NK-92 (cell line): Measurements from ENCODE around the gene FSD1L.

ENCODE experiments used
- DNase-seq: peaks from one replicate; lab custom pipeline; 2025; ENCODE audit not compliant: unreplicated experiment; lab: John Stamatoyannopoulos, UW

FSD1L gene

DNA sequence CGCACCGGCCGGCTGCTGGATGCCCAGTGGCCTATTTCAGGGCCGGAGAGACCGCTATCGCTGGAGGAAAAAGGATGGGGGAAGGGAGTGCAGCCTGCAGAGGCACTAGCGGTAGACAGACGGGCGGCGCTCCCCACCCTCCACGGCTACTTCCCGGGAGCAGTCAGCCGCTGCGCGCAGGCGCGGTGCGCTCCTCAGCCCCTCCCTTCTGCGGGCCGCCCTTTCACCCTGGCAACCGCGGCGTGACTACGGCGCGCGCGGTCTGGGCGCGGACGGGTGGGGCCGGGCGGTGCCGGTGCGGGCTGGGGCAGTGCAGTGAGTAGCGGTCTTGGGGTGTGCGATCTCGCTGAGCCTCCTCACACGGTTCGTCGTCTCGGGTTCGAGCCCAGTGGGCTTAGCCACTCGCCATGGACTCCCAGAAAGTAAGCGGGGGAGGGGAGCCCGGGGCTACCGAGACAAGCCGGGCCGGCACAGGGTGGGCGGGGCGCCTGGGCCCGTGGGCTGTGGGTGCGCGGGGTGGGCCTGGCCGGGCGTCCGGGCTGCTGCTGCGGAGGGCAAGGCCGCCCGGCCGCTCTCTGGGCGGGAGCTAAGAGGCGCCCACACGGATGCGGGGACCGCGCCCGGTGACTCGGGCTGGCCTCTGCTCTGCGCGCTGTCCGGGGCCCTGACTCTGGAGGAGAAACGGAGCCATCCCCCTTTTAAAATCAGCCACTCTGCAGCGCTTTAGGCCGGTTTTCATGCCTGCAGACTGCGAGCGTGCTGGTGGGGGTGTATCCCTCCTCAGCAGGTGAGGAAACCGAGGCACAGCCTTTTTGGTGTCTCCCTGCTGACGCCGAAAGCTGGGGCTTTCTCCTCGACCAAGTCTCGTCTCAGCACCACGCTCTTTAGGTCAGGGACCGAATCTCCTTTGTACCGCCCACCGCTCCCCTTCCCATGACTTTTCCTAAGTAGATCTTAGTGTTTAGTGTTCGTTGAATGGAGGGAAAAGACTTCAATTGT is at the start of gene FSD1L:
FSD1L (plus strand) TSS at position 221 of the 999 bp plus-strand sequence; CDS start at position 408, 187 bp downstream.
- no peak for DNase-seq

GRCh38 chr9:105399117-105399516 is 48.7 kb upstream of the FSD1L start:
- DNase-seq, result no peak

DNA sequence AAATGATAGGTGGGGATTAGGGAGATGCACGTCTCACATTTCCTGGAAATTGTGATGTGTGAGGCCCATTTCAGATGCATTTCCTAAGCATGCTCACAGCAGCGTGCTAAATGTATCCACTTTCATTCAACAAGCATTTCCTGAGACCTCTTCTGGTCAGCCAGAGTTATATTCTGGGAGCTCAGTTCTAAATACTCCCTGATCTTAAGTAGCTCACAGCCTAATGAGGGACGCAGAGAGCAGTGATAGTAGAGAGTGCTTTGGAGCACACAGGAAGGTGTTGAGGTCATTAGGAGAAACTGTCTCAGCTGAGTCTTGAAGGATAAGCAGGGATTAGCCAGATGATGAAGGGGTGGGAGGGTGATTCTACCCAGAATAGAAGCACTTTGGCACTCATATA is 46.2 kb upstream of the FSD1L start:
- DNase-seq, result no peak

DNA sequence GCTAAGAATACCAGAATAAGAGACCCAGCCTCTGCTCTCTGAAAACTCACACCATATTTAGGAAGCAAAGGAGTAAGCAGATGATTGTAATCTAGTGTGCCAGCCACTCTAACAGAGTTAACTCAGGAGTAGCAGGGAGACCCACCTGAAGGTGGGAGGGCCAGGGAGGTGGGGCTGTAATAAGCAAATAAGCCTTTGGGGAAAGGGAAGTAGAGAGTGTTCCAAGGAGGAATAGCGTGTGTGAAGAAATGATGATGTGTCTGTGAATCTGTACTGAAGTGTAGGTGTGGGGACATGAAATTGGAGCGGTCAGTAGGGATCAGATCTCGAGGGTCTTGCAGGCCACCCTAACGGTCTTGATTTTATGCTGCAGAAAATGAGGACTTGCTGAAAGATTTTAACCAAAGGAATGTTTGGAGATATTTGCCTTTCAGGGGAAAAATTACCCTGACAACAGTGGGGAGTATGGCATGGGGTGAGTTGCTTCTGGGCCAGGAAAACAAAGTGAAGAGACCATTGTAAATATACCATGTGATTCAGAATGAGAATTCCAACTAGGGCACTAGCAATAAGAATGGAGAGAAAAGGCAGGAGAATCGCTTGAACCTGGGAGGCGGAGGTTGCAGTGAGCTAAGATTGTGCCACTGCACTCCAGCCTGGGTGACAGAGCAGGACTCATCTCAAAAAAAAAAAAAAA is 44.1 kb upstream of the FSD1L start:
- DNase-seq, result no peak

DNA sequence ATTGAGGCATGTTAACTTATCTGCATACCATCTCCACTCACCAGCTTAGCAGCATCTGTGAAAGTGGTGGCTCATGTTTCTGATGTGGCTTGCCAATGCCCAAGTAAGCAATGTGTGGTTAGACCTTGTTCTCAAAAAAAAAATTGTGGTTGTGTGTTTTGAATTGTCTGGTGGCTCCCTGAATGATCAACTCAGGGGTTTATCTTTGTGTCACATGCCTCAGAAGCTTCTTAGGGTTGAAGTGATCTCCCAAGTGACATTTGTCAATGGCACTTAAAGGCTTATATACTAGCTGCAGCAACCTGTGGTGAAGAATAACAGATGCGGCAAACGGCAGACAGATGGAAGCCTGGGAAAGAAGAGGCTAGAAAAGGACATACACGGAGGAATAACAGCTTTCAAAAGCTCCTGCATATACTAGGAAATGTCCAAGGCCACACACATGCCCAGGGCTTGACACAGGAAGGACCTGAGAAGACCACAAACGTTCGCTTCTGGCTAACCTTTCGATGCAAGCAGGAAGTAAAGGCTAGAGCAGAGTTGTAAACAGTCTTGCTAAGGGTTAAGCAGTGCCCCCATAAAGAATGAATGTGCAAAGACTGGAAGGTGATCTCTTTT is 42.2 kb upstream of the FSD1L start:
- no peak for DNase-seq

DNA sequence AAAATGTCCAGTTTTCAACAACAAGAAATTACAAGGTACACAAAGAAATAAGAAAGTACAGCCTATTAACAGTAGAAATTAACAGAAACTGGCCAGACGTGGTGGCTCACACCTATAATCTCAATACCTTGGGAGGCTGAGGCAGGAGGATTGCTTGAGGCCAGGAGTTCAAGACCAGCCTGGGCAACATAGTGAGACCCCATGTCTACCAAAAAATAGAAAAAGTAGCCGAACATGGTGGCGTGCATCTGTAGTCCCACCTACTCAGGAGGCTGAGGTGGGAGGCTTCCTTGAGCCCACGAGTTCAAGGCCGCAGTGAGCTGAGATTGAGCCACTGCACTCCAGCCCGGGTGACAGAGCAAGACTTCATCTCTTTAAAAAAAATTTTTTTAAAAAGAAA is 41.5 kb upstream of the FSD1L start:
- DNase-seq, result no peak

DNA sequence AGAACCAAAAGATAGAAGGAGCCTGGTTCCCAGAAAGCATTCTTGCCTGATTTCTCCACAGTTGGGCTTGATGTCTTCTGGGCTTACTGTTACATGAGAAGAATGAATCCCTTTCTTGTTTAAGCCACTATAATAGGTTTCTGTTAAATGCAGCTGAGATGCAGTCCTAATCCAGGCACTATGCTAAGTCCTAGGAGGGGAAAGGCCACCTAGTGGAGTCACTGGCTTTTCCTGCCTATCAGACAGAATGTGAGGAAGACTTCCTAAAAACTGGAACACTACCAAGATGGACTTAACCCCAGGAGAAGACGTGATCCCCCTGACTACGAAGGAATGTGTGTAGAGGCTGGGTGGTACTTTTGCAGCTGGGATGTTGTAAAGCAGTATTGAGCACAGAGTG is 34.3 kb upstream of the FSD1L start:
- no peak for DNase-seq

- no peak for DNase-seq
Measured at GRCh38 chr9:105414947-105415661, 32.7 kb upstream of the FSD1L start.

DNA sequence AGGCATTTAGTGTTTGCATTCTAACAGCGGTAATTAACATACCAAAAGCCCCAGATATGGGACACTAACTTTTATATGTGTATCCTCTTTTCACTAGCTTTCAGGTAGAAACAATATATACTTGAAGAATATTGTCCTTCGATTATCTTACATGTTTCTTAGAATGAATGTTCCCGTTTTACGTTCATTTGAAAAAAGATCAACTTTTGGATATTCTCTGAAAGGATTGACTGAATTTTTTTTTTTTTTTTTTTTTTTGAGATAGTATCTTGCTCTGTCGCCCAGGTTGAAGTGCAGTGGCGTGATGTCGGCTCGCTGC is 32.2 kb upstream of the FSD1L start:
- no peak for DNase-seq

DNA sequence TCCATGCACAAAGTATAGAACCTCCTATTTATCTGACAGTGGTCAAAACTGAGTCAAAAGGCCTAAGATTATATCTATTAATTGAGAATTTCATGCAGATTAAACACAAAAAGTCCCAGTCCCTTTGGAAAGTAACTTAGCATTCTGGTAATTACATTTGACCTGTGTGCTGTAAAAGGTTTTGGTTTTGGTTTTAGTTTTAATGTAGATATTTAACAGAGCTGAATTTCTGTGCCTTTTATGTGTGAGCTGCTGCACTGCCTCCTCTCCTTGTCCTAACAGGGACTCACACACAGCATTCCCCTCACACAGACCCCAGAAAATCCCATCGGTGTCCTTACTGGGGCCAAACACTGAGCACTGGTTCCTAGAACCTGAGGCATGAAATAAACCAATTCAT is 31.0 kb upstream of the FSD1L start:
- DNase-seq, result no peak

- no peak for DNase-seq
Measured at GRCh38 chr9:105418588-105419500, 29.0 kb upstream of the FSD1L start.

GRCh38 chr9:105419816-105420597 is 27.8 kb upstream of the FSD1L start:
- no peak for DNase-seq

- DNase-seq, result no peak
Measured at GRCh38 chr9:105421154-105421553, 26.7 kb upstream of the FSD1L start.

- DNase-seq, result no peak
Measured at GRCh38 chr9:105421864-105422263, 26.0 kb upstream of the FSD1L start.

DNA sequence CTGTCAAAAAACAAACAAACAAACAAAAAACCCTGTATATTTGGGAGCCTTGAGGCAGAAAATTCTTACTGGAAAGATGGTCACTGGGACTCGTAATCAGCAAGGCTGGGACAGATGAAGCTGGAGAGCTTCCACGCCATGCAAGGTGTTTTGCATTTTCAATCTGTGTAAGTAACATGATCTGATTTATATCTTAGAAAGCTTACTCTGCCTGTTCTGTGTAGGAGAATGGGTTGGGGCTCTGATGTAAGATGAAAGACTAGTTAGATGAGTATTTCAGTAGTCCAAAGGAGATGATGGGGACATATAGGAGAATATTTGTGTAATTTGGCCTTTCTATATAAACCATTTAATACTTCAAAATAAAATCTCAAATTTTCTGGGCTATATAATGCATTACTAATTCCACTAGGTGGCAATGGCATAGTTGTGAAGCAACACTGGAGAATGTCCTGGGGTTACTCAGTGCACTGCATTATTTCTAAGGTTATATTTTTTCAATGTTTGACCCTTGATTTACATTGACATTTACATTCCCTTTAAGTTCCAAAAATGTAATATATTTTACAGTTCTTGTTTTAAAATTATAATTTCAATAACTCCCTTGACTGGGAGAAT is 21.9 kb upstream of the FSD1L start:
- DNase-seq, result no peak

DNA sequence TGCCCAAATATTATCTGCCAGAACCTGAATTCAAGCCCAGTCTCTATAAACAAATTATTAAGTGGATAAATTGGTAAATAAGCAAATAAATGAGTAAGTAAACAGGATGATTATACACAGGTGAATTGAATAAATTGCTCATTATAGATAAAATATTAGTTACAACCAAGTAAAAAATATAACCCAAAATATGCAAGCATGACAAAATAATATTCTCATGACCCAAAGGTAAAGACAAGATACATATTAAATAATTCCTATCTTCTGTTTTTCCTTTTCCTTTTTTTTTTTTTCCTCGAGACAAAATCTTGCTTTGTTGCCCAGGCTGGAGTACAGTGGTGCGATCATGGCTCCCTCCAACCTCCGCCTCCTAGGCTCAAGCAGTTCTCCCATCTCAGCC is 21.2 kb upstream of the FSD1L start:
- no peak for DNase-seq

- no peak for DNase-seq
Measured at GRCh38 chr9:105431424-105432246, 16.2 kb upstream of the FSD1L start.

DNA sequence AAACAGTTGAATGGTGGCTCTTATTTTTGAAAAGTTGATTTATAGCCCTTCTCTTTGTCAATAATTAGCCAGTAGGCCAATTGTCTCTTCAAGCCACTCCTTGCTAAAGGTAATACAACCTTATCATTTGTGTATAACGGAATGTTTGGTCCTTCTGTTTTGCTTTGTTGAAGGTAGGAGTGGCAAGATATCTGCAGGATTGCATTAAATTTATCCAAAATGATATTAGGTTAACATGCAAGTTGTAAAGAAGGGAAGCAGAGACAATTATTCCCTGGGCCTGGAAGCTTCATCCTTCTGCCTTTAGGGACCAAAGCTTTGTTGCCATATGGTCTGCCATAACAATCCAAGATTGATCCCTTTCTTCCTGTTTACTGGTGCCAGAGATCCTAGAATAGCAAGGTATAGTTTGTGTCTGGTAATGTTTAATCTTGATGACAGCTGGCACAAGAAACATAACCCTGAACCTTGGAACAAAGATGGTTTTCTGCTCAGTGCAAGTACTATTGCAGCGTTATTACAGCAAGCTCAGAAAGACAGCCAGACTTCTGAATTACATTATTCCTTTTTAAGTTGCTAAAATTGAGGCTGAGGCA is 15.5 kb upstream of the FSD1L start:
- no peak for DNase-seq
